ENCODE results near the gene ELAC2.

Gene ELAC2

GRCh38 chr17:13016881-13017654, 759 bp downstream of the ELAC2 start:
- FAIRE-seq: no peak

GRCh38 chr17:13014801-13015200, 3.0 kb downstream of the ELAC2 start:
- no peak for FAIRE-seq

GRCh38 chr17:13010959-13011358, 6.9 kb downstream of the ELAC2 start:
- FAIRE-seq: no peak

- FAIRE-seq: no peak
These were observed 9.4 kb downstream of the ELAC2 start for GRCh38 chr17:13008461-13008860.

GRCh38 chr17:13005530-13005929, 12.3 kb downstream of the ELAC2 start:
- no peak for FAIRE-seq

- FAIRE-seq: no peak
These were observed 13.5 kb downstream of the ELAC2 start for GRCh38 chr17:13004336-13004735.

GRCh38 chr17:13003927-13004326, 13.9 kb downstream of the ELAC2 start:
- no peak for FAIRE-seq

- FAIRE-seq: no peak
These were observed 14.4 kb downstream of the ELAC2 start for GRCh38 chr17:13003454-13003851.

- peak; percentile 72 for FAIRE-seq
These were observed 14.9 kb downstream of the ELAC2 start for GRCh38 chr17:13002761-13003453.

- FAIRE-seq: no peak
These were observed 15.7 kb downstream of the ELAC2 start for GRCh38 chr17:13001991-13002615.

GRCh38 chr17:13000561-13000960, 17.3 kb downstream of the ELAC2 start:
- no peak for FAIRE-seq

- no peak for FAIRE-seq
These were observed 19.0 kb downstream of the ELAC2 start for GRCh38 chr17:12998874-12999273.

- FAIRE-seq: no peak
These were observed 19.4 kb downstream of the ELAC2 start for GRCh38 chr17:12998461-12998860.

- no peak for FAIRE-seq
These were observed 20.9 kb downstream of the ELAC2 start for GRCh38 chr17:12996941-12997340.

- no peak for FAIRE-seq
These were observed 21.5 kb downstream of the ELAC2 start for GRCh38 chr17:12996357-12996756.

GRCh38 chr17:12995896-12996295, 21.9 kb downstream of the ELAC2 start:
- no peak for FAIRE-seq

- FAIRE-seq: no peak
These were observed 22.5 kb downstream of the ELAC2 start for GRCh38 chr17:12995106-12995895.

- no peak for FAIRE-seq
These were observed 23.3 kb downstream of the ELAC2 start for GRCh38 chr17:12994341-12995074.

- no peak for FAIRE-seq
These were observed 24.2 kb downstream of the ELAC2 start for GRCh38 chr17:12993631-12994030.

- FAIRE-seq: no peak
These were observed 25.2 kb downstream of the ELAC2 start for GRCh38 chr17:12992676-12993075.

- FAIRE-seq: no peak
These were observed 26.9 kb downstream of the ELAC2 start for GRCh38 chr17:12990926-12991325.

GRCh38 chr17:12990041-12990808, 27.6 kb downstream of the ELAC2 start:
- FAIRE-seq: no peak
